ENCODE measurements around the gene SH2D7.

GRCh38 chr15:78054518-78054917, 37.8 kb upstream of the SH2D7 start:
- TF ChIP-seq, protein P1, sequence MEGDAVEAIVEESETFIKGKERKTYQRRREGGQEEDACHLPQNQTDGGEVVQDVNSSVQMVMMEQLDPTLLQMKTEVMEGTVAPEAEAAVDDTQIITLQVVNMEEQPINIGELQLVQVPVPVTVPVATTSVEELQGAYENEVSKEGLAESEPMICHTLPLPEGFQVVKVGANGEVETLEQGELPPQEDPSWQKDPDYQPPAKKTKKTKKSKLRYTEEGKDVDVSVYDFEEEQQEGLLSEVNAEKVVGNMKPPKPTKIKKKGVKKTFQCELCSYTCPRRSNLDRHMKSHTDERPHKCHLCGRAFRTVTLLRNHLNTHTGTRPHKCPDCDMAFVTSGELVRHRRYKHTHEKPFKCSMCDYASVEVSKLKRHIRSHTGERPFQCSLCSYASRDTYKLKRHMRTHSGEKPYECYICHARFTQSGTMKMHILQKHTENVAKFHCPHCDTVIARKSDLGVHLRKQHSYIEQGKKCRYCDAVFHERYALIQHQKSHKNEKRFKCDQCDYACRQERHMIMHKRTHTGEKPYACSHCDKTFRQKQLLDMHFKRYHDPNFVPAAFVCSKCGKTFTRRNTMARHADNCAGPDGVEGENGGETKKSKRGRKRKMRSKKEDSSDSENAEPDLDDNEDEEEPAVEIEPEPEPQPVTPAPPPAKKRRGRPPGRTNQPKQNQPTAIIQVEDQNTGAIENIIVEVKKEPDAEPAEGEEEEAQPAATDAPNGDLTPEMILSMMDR (IDR thresholded peaks at IDR 0.05; ENCODE audit: poor library complexity, severe bottlenecking), result no peak
- TF ChIP-seq EZH2 (IDR thresholded peaks at IDR 0.05; ENCODE audit: borderline replicate concordance, insufficient read depth, low read length, poor library complexity, severe bottlenecking), result no peak

Measured in neural cell (in vitro differentiated cells).